OCI-LY3 (cell line): ENCODE data around the gene LGALS3.

Experiments
- EZH2phosphoT487 ChIP-seq: fragments of 200-600 bp; shearing (Covaris generic); IDR thresholded peaks from 2 replicates; pipeline ENCODE4 v1.6.1; 2018; ENCODE audit warnings: antibody characterized with exemption, mixed run types, low read depth
- TF ChIP-seq, protein P1 (sequence below): fragments of 200-600, 300-600 bp; sonication (generic); IDR thresholded peaks from 2 replicates; pipeline ENCODE4 v1.5.1; 2014; ENCODE audit warnings: antibody characterized with exemption, low read length, low read depth

DNA sequence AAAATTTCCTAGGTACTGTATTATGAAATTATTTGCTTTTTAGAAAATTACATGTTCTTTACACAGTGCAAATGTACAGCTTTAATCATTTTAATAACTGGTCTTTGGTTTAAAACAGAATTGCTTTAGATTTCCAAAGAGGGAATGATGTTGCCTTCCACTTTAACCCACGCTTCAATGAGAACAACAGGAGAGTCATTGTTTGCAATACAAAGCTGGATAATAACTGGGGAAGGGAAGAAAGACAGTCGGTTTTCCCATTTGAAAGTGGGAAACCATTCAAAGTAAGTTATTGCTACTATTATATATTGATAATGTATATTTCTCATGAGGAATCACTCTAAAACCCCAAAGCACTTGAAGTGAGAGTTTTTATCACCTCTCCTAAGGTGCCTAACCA lies 13.4 kb downstream of the LGALS3 start:
- TF ChIP-seq, protein P1, sequence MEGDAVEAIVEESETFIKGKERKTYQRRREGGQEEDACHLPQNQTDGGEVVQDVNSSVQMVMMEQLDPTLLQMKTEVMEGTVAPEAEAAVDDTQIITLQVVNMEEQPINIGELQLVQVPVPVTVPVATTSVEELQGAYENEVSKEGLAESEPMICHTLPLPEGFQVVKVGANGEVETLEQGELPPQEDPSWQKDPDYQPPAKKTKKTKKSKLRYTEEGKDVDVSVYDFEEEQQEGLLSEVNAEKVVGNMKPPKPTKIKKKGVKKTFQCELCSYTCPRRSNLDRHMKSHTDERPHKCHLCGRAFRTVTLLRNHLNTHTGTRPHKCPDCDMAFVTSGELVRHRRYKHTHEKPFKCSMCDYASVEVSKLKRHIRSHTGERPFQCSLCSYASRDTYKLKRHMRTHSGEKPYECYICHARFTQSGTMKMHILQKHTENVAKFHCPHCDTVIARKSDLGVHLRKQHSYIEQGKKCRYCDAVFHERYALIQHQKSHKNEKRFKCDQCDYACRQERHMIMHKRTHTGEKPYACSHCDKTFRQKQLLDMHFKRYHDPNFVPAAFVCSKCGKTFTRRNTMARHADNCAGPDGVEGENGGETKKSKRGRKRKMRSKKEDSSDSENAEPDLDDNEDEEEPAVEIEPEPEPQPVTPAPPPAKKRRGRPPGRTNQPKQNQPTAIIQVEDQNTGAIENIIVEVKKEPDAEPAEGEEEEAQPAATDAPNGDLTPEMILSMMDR = no peak
- no peak for TF ChIP-seq EZH2phosphoT487
